Natural killer cell (primary cell): ENCODE measurements around the gene TAT. TPM values are rescaled to one million over a fixed set of nuclear protein-coding genes. Genes with fewer than 3 reads are reported as not detected.

ENCODE experiments used
- ATAC-seq, 3 donors: fragments of 150-1000 bp in 2 of 3; fragments of 200-7000 bp in 1 of 3; cut with Tn5 transposase; 1 replicate in 1 of 3; 2 replicates in 2 of 3; pipeline ENCODE4 v1.10.0; 2021; ENCODE audit warnings: mild to moderate bottlenecking in 2 of 3, moderate library complexity in 2 of 3
- DNase-seq, 2 donors: peaks; one replicate each; pipeline versions ENCODE4 v3.0.0 to v3.0.0-alpha.2; 2013 to 2021; ENCODE audit warnings: mixed read lengths in 1 of 2
- H3K27ac ChIP-seq: one replicate; pipeline ENCODE4 v1.5.1; 2013; ENCODE audit warnings: mild to moderate bottlenecking, low read length
- H3K27me3 ChIP-seq: one replicate; pipeline ENCODE4 v1.6.1; 2013; ENCODE audit warnings: low read length; ENCODE audit not compliant: control insufficient read depth, insufficient read depth
- H3K36me3 ChIP-seq: one replicate; pipeline ENCODE4 v1.6.1; 2013; ENCODE audit warnings: low read length; ENCODE audit not compliant: control insufficient read depth, insufficient read depth
- H3K4me1 ChIP-seq: one replicate; pipeline ENCODE4 v1.6.1; 2013; ENCODE audit warnings: low read length; ENCODE audit not compliant: control insufficient read depth, insufficient read depth
- H3K4me3 ChIP-seq: one replicate; pipeline ENCODE4 v1.5.1; 2013; ENCODE audit warnings: low read length
- H3K9me3 ChIP-seq: one replicate; pipeline ENCODE4 v1.6.1; 2013; ENCODE audit warnings: low read length; ENCODE audit not compliant: control insufficient read depth, insufficient read depth
- H3K27ac Mint-ChIP-seq, 2 donors: one replicate each; pipeline ENCODE4 v1.8.0; 2022; ENCODE audit warnings: mild to moderate bottlenecking in 2 of 2, mixed read lengths in 2 of 2, moderate library complexity in 1 of 2
- H3K27me3 Mint-ChIP-seq, 2 donors: one replicate each; pipeline ENCODE4 v1.8.0; 2022; ENCODE audit warnings: low read depth in 2 of 2, mixed read lengths in 2 of 2
- H3K36me3 Mint-ChIP-seq: one replicate; pipeline ENCODE4 v1.8.0; 2022; ENCODE audit warnings: mixed read lengths
- H3K4me1 Mint-ChIP-seq, 2 donors: one replicate each; pipeline ENCODE4 v1.8.0; 2022; ENCODE audit warnings: mixed read lengths in 2 of 2
- H3K4me3 Mint-ChIP-seq: one replicate; pipeline ENCODE4 v1.8.0; 2022; ENCODE audit warnings: mild to moderate bottlenecking, moderate library complexity, mixed read lengths
- H3K9me3 Mint-ChIP-seq, 2 donors: one replicate each; pipeline ENCODE4 v1.8.0; 2022; ENCODE audit warnings: mixed read lengths in 2 of 2
- WGBS: methylation state at CpG from one replicate; pipeline ENCODE4 v1.1.7; 2013; ENCODE audit warnings: missing lambda C conversion rate; ENCODE audit not compliant: insufficient coverage; 5-methylcytosine and 5-hydroxymethylcytosine counted together
- intact Hi-C: fragments of 100-400 bp; cut with micrococcal nuclease; formaldehyde crosslinking; loops from one replicate; pipeline ENCODE4 v1.14.2; 2022
- total RNA-seq, 4 donors: library from RNA; stranded (reverse); fragments of 120-200 nt in 1 of 4; gene quantifications; one replicate each; pipeline versions ENCODE4 v1.2.3 to v1.2.4, GENCODE V29; 2013 to 2022
- TF ChIP-seq, protein P1 (sequence below): fragments of 200-600 bp; IDR thresholded peaks from one replicate; pipeline ENCODE4 v1.8.0; 2022; ENCODE audit warnings: antibody characterized with exemption

TAT gene
- total RNA-seq, 3 donors from 2014 or later (not counting 1 experiment from before 2014, with no cell fraction given) = not detected

DNA sequence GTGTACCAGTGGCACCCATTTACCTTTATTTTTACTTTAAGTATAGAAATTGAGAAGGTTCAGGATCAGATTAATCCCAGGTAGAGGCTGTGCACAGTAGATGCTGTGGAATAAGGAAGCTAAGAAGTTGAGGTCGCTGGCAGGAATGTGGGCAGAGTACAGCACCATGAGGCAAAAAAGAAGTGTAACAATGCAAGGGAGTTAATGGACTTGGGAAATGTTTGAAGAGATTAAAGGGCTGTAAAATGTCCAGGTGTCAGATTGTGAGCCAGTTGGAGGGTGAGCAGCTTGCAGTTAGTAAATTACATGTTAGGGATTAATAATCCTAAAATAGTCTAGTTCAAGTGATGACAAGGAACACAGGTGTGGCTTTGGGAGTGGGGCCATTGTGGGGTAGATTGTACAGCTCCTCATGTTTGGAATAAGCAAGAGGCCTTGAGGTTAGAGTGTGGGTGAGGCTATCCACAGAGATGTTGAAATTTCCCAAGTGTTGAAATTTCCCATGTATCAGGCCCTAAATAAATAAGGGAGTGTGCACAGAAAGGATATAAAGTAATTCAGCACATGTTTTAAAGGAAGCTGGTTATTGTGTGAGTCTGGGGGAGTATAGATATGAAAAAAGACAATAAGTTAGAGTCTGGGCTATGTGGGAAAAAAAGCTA lies 21.5 kb downstream of the TAT start:
- no peaks in the 10 kb centered on the region for H3K36me3 Mint-ChIP-seq
- no peaks in the 10 kb centered on the region for H3K4me1 Mint-ChIP-seq
- no peaks in the 10 kb centered on the region for H3K36me3 ChIP-seq
- H3K4me3 Mint-ChIP-seq = no peak overlapping the region
- WGBS = 80% methylated on average over 1 of the region's 1 CpG
- H3K27me3 Mint-ChIP-seq = peaks cover 13 to 25% of the 10 kb centered on the region in 2 donors
- H3K4me3 ChIP-seq = no peak overlapping the region
- no peaks in the 10 kb centered on the region for H3K27me3 ChIP-seq
- H3K9me3 Mint-ChIP-seq = no peaks in the 10 kb centered on the region
- intact Hi-C loops = no loop called here
- no peaks in the 10 kb centered on the region for H3K4me1 ChIP-seq
- ATAC-seq (no peak), DNase-seq (no peak)
- TF ChIP-seq, protein P1, sequence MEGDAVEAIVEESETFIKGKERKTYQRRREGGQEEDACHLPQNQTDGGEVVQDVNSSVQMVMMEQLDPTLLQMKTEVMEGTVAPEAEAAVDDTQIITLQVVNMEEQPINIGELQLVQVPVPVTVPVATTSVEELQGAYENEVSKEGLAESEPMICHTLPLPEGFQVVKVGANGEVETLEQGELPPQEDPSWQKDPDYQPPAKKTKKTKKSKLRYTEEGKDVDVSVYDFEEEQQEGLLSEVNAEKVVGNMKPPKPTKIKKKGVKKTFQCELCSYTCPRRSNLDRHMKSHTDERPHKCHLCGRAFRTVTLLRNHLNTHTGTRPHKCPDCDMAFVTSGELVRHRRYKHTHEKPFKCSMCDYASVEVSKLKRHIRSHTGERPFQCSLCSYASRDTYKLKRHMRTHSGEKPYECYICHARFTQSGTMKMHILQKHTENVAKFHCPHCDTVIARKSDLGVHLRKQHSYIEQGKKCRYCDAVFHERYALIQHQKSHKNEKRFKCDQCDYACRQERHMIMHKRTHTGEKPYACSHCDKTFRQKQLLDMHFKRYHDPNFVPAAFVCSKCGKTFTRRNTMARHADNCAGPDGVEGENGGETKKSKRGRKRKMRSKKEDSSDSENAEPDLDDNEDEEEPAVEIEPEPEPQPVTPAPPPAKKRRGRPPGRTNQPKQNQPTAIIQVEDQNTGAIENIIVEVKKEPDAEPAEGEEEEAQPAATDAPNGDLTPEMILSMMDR = no peak
- H3K9me3 ChIP-seq = no peaks in the 10 kb centered on the region
- no peak overlapping the region for H3K27ac ChIP-seq
- no peak overlapping the region for H3K27ac Mint-ChIP-seq

DNA sequence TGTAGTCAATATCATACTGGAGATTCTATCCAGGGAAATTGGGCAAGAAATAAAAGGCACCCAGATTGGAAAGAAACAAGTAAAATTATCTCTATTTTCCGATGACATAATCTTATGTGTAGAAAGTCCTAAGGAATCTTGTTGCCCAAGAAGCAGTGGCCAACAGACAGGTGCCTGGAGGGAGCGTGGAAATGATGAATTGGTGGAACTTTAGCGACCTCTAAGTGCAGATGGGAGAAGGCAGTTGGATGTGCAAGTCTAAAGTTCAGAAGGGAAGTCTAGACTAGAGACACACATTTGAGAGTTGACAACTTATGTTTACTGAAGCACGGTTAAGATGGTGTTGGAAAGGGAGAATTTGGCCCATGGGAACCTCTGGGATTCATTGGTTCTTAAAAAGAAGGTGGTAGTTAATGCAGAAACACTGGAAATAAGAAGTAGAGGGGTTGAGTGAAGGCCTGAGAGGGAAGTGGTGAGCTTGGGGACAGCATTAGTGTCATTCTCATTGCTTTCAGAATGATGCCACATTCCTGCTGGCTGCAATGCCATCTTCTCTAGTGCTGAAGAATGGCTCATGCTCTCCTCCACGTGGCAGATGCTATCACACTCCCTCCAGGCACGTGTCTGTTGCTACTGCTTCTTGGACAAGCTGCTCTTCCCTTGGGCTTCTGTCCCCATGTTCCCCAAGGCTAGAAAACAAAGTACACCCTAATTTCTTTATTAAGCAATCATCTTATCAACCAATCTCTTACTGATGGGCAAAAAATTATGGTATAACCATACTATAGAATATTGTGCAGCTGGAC lies 24.0 kb downstream of the TAT start:
- H3K9me3 Mint-ChIP-seq = no peaks in the 10 kb centered on the region
- Histone ChIP-seq H3K27me3 (no peaks in the 10 kb centered on the region), H3K36me3 (no peaks in the 10 kb centered on the region), H3K9me3 (no peaks in the 10 kb centered on the region), H3K4me1 (no peaks in the 10 kb centered on the region), H3K27ac (no peak overlapping the region), H3K4me3 (no peak overlapping the region)
- DNase-seq = no peak
- TF ChIP-seq, protein P1 = no peak
- no peak for ATAC-seq
- no peak overlapping the region for H3K4me3 Mint-ChIP-seq
- no peak overlapping the region for H3K27ac Mint-ChIP-seq
- WGBS = 49% methylated on average over 6 of the region's 6 CpGs
- intact Hi-C loops = no loop called here
- H3K36me3 Mint-ChIP-seq = no peaks in the 10 kb centered on the region
- H3K4me1 Mint-ChIP-seq = no peaks in the 10 kb centered on the region
- peaks cover 0 to 25% of the 10 kb centered on the region in 2 donors for H3K27me3 Mint-ChIP-seq

DNA sequence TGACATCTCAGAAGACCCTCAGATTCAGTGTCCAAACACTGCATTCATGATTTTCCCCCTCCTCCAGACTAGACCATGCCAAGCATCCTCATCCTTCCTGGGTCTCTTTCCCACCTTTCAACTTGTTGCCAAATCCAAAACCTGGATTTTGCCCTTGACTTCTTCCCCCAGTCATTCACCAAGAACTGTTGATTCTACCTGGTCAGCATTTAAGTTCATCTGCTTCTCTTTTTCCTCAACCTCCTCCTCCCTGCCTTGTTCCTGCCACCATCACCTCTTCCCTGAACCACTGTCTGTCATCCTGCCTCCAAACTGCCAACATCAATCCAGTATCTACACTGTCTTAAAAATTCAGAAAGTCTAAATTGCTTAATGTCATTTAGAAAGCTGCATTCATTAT lies 29.7 kb downstream of the TAT start:
- TF ChIP-seq, protein P1 = no peak
- ATAC-seq (no peak), DNase-seq (no peak)
- no peaks in the 10 kb centered on the region for H3K4me1 ChIP-seq
- no peak overlapping the region for H3K27ac ChIP-seq
- no peaks in the 10 kb centered on the region for H3K27me3 ChIP-seq
- no peaks in the 10 kb centered on the region for H3K9me3 Mint-ChIP-seq
- H3K36me3 Mint-ChIP-seq = no peaks in the 10 kb centered on the region
- no peak overlapping the region for H3K4me3 Mint-ChIP-seq
- H3K27me3 Mint-ChIP-seq = peaks cover 5 to 13% of the 10 kb centered on the region in 2 donors
- H3K4me1 Mint-ChIP-seq = peaks cover 3 to 4% of the 10 kb centered on the region in 2 donors
- H3K27ac Mint-ChIP-seq = no peak overlapping the region
- no peaks in the 10 kb centered on the region for H3K9me3 ChIP-seq
- H3K4me3 ChIP-seq = no peak overlapping the region
- intact Hi-C loops = no loop called here
- H3K36me3 ChIP-seq = no peaks in the 10 kb centered on the region
